ENCODE data around the gene IL4.

The IL4 gene

DNA sequence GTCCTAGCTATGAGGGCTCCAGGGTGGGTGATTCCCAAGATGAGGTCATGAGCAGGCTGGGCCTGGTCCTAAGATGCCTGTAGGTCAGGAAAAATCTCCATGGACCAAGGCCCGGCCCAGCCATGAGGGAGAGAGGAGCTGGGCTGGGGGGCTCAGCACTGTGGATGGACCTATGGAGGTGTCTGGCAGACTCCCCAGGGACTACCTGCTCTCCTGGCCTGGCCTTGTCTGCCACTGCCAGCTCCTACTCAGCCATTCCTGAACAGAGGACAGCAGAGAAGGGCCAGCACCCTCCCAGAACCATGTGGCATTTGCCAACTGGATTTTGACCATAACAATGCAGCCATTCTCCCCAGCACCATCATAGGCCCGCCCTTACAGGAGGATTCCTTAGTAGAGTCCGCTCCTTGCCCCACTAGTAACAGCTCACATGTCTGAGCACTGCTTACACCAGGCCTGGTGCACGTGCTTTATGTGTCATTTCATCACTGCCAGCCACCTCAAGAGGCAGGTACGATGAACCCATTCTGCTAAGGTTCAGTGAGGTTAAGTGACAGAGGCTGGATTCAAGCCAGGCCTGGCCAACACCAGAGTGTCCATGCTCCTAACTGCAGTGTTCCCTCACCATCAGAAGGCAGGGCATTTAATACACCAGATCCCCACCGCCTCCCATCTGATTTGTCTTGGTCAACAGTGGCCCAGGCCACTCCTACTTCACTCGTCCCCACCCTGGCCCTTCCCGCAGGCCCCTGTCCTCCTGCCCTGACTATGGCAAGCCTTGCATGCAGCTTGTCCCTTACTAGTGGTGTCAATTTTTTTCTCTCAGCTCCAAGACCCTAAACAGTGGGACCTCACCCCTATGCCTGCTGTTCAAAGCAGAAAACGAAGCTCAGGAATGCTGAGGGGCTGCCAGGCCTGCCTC, 15.1 kb upstream of the IL4 start:
- DNase-seq, result no peak

DNA sequence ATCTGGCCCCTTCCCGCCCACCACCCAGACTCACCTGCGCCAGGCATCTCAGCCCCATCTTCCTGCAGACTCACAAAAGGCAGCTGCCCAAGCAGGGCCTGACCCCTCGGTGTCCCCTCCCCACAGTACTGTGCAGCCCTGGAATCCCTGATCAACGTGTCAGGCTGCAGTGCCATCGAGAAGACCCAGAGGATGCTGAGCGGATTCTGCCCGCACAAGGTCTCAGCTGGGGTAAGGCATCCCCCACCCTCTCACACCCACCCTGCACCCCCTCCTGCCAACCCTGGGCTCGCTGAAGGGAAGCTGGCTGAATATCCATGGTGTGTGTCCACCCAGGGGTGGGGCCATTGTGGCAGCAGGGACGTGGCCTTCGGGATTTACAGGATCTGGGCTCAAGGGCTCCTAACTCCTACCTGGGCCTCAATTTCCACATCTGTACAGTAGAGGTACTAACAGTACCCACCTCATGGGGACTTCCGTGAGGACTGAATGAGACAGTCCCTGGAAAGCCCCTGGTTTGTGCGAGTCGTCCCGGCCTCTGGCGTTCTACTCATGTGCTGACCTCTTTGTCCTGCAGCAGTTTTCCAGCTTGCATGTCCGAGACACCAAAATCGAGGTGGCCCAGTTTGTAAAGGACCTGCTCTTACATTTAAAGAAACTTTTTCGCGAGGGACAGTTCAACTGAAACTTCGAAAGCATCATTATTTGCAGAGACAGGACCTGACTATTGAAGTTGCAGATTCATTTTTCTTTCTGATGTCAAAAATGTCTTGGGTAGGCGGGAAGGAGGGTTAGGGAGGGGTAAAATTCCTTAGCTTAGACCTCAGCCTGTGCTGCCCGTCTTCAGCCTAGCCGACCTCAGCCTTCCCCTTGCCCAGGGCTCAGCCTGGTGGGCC, 13.9 kb upstream of the IL4 start:
- no peak for DNase-seq

DNA sequence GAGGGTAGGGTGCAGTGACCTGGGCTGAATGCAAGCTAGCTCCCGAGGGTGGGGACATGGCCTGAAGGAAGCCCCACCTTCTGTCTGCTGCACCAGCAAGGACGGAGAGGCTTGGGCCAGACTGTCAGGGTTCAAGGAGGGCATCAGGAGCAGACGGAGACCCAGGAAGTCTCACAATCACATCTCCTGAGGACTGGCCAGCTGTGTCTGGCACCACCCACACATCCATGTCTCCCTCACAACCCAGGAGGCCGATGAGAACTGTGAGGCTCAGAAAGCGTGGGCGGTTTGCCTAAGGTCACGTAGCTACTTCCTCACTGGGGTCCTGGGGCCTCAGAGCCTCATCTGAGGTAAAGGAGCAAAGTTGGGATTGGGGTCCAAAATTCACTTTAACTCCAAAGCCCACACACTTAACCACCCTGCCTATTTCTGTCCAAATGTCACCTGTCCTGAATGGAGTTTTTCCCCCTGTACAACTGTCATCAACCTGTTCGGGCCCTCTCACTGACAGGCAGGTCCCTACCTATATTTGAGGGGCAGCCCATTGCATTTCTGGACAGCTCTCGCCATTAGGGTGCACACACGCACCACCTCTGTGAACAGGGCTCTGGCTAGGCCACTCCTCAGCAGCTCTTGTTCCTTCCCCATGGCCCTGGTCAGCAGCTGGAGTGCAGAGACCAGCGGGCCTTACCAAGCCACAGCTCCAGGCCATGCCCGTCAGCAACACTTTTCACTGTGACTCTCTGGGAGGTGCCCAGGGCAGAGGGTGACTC, 12.4 kb upstream of the IL4 start:
- DNase-seq, result no peak

DNA sequence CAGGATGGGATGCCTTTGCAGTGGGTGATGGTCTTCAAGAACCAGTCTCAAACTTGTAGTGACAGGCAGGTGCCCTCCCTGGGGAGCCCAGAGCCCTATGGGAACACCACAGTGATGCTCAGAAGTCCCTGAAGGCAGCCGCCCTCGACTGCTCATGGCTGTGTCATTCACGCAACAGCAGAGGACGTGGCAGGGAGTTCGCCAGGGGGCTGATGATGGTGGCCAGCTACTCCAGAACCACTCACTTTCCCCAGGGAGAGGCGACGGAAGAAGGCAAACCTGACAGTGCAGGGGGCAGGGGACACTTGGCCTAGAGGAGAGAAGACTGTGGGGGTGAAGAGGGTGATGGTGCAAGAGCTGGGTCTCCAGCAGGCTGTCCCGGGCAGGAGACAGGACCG, 11.8 kb upstream of the IL4 start:
- no peak for DNase-seq

DNA sequence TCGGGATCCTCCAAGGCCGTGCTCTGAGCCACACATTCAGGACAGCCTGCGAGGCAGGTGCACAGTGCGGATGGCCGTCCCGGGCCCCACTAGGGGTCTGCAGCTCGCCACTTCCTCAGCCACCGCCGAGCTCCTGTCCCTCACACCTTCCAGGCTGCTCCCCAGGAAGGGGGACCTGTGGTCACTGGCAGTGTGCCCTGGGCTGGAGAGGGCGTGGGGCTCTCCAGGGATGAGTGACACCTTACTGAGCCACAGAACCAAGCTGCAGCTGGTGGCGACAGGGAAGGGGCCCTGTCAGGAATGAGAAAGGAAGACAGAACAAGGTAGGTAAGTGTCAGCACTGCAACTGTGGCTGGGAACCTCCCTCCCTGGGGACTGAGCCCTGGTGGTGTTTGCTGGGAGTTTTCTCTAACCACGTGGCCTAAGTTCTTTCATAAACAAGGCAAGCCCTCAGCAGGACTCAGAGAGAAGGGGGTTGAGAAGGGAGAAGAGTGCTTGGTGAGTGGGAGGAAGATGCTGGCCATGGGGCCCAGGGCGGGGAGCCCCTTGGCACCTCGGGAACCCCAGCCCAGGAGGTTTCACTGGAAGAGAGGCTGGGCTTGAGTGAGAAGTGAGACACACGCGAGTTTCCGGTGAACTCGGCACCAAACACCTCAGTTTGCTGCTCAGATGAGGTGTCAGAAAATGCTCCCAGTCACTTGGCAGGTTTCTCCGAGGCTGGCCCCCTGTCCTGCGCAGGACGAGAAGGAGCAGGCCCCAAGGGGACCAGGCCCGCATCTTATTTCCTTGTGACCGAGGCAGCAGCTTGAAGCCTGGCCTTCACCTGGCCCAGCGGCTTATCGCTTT, 10.6 kb upstream of the IL4 start:
- no peak for DNase-seq

GRCh38 chr5:132663771-132664695, 9.8 kb upstream of the IL4 start:
- DNase-seq, result no peak

GRCh38 chr5:132664696-132665209, 9.0 kb upstream of the IL4 start:
- no peak for DNase-seq

DNA sequence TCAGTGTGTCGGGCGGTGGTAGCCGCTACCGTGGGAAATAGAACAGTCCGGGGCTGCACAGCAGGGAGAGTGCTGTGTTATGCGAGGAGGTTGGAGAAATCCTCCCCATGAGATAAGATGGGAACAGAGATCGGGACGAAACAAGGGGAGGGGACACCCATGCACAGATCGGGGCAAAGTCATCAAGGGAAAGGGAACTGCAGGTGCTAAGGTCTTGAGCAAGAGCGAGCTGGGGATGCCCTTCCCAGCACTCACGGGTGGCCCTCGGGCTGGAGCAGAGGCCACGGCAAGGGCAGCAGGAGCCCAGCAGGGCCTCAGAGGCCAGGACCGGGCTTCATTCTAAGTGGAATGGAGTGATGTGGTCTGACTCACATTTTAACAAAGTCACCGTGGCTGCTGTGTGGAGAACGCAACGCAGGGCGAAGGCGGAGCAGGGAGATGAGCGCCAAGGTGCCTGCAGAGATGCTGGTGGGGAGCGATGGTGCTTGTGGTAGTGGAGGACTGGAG, 8.2 kb upstream of the IL4 start:
- no peak for DNase-seq

DNA sequence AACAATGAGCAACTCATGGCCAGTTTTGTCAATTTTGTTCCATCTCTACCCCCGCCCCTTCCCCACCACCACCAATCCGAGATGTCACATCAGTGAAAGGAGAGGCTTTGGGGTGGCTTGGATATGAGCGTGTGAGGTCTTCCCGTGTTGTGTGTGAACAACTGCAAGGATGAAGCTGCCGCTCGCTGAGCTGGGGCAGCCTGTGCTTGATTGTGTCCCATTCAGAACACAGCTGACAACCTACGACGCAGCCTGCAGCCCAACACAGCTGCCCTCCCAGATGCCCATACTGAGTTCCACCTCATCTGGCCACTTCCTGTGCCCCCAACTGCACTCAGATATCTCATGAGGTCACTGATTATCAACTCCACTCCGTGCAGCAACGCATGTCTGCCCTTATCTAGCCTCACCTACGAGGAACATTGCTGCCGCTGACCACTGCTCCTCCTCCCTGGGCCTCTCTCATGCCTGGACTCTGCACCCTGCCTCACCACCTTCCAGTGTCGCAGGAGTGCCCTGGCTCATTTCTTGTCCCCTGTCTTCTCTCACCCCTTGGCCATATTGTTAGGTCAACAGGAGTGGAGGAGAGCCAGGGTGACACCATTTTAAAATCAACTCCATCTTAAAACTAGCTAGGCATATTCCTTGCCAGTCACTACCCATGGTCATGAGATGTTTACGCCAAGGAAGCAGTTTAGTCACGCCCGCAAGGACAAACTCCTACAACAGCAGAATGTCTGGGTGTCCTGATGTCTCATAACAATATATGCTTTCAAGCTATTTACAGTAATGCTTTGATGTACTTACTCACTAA, 7.3 kb upstream of the IL4 start:
- DNase-seq, result no peak

DNA sequence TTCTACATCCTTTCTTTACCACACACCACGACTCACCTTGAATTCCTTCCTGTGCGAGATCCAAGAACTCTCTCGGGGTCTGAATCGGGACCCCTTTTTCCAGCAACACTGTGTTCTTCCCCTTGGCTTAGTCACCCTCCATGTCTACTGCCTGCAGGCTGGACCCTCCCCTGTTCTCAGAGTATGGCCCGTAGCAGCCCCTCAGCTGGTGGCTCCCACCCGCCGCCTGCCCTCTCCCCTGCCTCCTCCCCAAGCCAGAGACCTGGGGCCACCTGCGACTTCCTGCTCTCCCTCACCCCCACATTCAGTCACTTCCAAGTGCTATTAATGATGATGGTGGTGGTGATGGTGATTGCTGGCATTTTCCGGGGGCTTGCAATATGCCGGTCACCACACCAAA, 6.5 kb upstream of the IL4 start:
- no peak for DNase-seq

GRCh38 chr5:132667761-132668705, 5.8 kb upstream of the IL4 start:
- DNase-seq, result no peak

GRCh38 chr5:132668706-132669454, 4.9 kb upstream of the IL4 start:
- no peak for DNase-seq

- DNase-seq, result no peak
Measured at GRCh38 chr5:132669455-132669820, 4.4 kb upstream of the IL4 start.

DNA sequence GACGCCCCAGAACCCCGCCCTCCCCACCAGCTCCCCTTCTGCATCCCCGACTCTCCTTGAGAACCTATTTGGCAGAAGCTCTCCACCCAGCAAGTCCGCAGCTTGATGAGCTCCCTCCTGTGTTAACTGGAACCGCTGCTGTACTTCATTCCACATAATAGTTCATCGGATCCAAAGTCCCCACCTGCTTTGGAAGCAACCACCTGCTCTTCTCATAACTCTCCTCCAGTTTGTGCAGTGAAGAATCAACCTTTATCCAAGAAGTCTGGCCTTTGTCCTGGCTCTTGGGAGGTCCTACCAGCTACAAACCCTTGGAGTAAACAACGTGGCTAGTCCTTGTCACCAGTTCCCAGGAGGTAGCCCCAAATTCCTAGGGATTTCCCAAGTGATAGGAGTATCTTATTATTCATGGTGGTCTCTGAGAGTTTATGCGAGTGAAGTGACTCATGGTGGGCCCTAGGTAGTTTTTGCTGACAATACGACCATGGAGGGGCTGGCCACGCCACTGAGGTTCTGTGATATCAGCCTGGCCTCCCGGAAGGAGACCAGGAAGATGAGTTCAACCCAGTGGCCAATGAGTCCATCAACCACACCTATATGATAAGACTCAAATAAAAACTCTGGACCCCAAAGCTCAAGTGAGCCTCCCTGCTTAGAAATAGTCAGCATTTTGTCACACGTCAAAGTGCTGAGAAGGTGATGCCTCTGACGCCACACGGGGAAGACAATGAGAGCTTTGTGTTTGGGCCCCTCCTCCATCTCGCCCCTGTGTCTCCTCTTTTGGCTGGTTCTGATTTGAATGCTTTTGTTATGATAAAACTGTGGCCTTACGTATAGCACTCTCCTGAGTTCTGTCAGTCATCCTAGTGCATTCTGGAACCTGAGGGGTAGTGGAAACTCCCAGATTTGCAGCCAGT, 3.6 kb upstream of the IL4 start:
- no peak for DNase-seq

DNA sequence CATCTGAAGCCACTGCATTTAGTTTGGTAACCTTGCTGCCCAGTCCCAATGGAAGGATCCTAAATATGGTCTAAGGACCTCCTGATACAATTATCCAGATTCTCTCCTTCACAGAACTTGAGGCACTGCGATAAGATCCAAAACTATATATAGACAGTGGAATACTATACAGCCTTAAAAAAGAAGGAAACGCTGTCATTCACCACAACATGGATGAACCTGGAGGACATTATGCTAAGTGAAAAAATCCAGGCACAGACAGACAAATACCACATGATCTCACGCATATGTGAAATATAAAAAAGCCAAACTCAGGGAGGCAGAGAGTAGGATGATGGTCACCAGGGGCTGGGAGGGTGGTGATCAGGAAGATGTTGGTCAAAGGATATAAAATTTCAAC, 2.8 kb upstream of the IL4 start:
- DNase-seq, result no peak

GRCh38 chr5:132673488-132673887, 301 bp upstream of the IL4 start:
- no peak for DNase-seq
